Vagina (tissue), 2 donors: ENCODE results near the gene B4GALNT1. TPM values are rescaled to one million over a fixed set of nuclear protein-coding genes. Genes with fewer than 3 reads are reported as not detected.
A peak's percentile ranks its signal among the peaks of the same experiment; 100 is the strongest.
"Not testable (repeated sequence)": the region's sequence is repeated elsewhere in the genome, so short reads cannot be mapped to it uniquely, and the experiment has no call there.

Source experiments
- DNase-seq, 2 donors: peaks; one replicate each; pipeline ENCODE4 v3.0.0-alpha.2; 2017; ENCODE audit errors: extremely low spot score in 2 of 2
- H3K27ac ChIP-seq: fragments of 200-600 bp; sonication (generic); one replicate; pipeline ENCODE4 v1.5.1; 2019
- H3K27me3 ChIP-seq: fragments of 200-600 bp; sonication (generic); one replicate; pipeline ENCODE4 v1.5.1; 2019
- H3K36me3 ChIP-seq, 2 donors: fragments of 200-600 bp; sonication (generic); one replicate each; pipeline ENCODE4 v1.5.1; 2017 to 2019
- H3K4me1 ChIP-seq: fragments of 200-600 bp; sonication (generic); one replicate; pipeline ENCODE4 v1.5.1; 2019
- H3K4me3 ChIP-seq, 2 donors: fragments of 200-600 bp; sonication (generic); 1 replicate in 1 of 2; 2 replicates in 1 of 2; pipeline ENCODE4 v1.5.1; 2016 to 2019
- H3K9me3 ChIP-seq: fragments of 200-600 bp; sonication (generic); one replicate; pipeline ENCODE4 v1.5.1; 2019
- POLR2A ChIP-seq, 2 donors: fragments of 450-650 bp; IDR thresholded peaks; one replicate each; pipeline ENCODE4 v1.6.1; 2017; ENCODE audit warnings: antibody characterized with exemption in 2 of 2, mild to moderate bottlenecking in 2 of 2, moderate library complexity in 2 of 2
- POLR2AphosphoS5 ChIP-seq, 2 donors: sonication (generic); formaldehyde crosslinking; IDR thresholded peaks; one replicate each; pipeline ENCODE4 v1.9.0; 2017; ENCODE audit warnings: antibody characterized with exemption in 2 of 2, mild to moderate bottlenecking in 2 of 2, low read depth in 1 of 2; ENCODE audit not compliant: insufficient read depth in 1 of 2
- intact Hi-C: fragments of 100-400 bp; cut with DNase I; formaldehyde crosslinking; loops from one replicate; pipeline ENCODE4 v1.15.1; 2023
- total RNA-seq: library from RNA; depleted of rRNA; stranded (reverse); fragments of >200 nt; gene quantifications from one replicate; pipeline ENCODE4 v1.2.3, GENCODE V29; 2016
- TF ChIP-seq, protein P1 (sequence below), 3 experiments: fragments of 450-650 bp in 2 of 3; fragments of 200-600 bp in 1 of 3; sonication (generic) in 1 of 3; IDR thresholded peaks; one replicate each; pipeline ENCODE4 v1.5.1; 2017 to 2019; ENCODE audit warnings: antibody characterized with exemption in 3 of 3, mild to moderate bottlenecking in 2 of 3, moderate library complexity in 2 of 3

The B4GALNT1 gene
- total RNA-seq, 1 donor from 2014 or later, result 7.6 TPM

DNA sequence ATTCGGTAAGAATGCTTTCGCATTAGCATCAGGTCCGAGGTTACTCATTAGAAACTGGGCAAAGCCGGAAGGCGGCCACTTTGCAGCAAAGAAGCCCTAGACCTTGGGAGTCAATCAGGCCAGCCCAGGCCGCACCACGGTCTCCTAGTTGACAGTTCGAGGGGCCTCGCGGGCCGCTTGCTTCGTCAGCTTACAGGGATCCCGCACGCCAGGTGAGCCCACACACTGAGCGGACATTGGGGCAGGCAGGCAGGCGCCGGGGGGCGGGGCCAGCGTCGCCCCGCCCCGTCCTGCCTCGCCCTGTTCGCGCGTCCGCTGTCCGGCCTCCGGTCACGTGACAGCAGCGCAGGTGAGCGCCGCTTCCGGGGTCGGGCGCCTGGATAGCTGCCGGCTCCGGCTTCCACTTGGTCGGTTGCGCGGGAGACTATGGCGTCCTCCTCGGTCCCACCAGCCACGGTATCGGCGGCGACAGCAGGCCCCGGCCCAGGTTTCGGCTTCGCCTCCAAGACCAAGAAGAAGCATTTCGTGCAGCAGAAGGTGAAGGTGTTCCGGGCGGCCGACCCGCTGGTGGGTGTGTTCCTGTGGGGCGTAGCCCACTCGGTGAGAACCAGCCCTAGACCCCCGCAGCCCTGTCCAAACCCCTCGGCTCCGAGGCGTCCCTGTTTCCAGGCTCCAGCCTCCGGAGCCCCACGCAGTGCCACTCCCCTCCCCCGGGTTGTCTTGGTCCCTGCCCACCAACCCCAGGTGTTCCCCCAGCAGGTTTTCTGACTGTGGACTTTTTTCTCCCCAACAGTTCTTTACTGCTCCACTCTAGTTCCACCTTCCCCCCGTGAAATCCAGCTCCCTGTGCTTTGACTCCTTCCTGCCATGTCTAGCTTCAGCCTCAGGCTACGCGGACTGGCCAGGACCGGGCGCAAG, 41.9 kb downstream of the B4GALNT1 start, which contains the start of gene PIP4K2C:
Gene PIP4K2C, plus strand, starts transcription at position 329 of the 918 bp plus-strand sequence. Its CDS starts 98 bp downstream, at position 427.
- intact Hi-C loops, result no loop called here
- Histone ChIP-seq H3K9me3 (no peaks in the 10 kb centered on the region), H3K4me1 (peaks cover 27% of the 10 kb centered on the region), H3K27me3 (no peaks in the 10 kb centered on the region), H3K36me3 (peaks cover 0 to 6% of the 10 kb centered on the region in 2 donors), H3K4me3 (peak within 1 kb of the TSS; percentile 84 to 95), H3K27ac (peak within 1 kb of the TSS; percentile 78)
- TF ChIP-seq POLR2A (IDR thresholded peaks at IDR 0.05) (peak in 1 of 2 donors; percentile 35), POLR2AphosphoS5 (IDR thresholded peaks at IDR 0.05; ENCODE audit: insufficient read depth in 1 of 2, low read depth in 1 of 2) (peak in 1 of 2 donors; percentile 75)
- TF ChIP-seq, protein P1, sequence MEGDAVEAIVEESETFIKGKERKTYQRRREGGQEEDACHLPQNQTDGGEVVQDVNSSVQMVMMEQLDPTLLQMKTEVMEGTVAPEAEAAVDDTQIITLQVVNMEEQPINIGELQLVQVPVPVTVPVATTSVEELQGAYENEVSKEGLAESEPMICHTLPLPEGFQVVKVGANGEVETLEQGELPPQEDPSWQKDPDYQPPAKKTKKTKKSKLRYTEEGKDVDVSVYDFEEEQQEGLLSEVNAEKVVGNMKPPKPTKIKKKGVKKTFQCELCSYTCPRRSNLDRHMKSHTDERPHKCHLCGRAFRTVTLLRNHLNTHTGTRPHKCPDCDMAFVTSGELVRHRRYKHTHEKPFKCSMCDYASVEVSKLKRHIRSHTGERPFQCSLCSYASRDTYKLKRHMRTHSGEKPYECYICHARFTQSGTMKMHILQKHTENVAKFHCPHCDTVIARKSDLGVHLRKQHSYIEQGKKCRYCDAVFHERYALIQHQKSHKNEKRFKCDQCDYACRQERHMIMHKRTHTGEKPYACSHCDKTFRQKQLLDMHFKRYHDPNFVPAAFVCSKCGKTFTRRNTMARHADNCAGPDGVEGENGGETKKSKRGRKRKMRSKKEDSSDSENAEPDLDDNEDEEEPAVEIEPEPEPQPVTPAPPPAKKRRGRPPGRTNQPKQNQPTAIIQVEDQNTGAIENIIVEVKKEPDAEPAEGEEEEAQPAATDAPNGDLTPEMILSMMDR (IDR thresholded peaks at IDR 0.05), result no peak
- DNase-seq, result no peak

DNA sequence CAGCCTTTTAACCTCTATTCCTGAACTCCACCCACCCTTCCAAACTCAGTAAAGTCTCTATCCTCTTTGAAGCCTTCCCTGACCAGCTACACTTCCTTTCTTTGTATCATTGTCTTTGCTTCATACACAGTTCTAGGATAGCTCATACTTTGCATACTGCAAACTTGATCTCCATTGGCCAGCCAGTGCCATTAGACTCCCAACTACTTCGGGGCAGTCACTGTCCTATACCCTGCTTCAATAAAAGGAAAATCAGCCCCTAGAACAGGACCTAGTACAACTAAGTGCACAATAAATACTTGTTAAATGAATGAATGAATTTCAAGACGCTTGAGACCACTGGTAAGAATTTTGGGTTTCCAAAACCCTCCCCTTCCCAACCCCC, 42.5 kb downstream of the B4GALNT1 start:
- Histone ChIP-seq H3K27ac (peak overlapping the region; percentile 78), H3K27me3 (no peaks in the 10 kb centered on the region), H3K4me1 (peaks cover 27% of the 10 kb centered on the region), H3K36me3 (no peaks in the 10 kb centered on the region), H3K4me3 (peak overlapping the region; percentile 84 to 95), H3K9me3 (no peaks in the 10 kb centered on the region)
- TF ChIP-seq POLR2AphosphoS5 (IDR thresholded peaks at IDR 0.05; ENCODE audit: insufficient read depth in 1 of 2, low read depth in 1 of 2) (no peak), POLR2A (IDR thresholded peaks at IDR 0.05) (no peak)
- TF ChIP-seq, protein P1 (IDR thresholded peaks at IDR 0.05), result no peak
- DNase-seq, result no peak
- intact Hi-C loops, result no loop called here

GRCh38 chr12:57588951-57589610, 43.9 kb downstream of the B4GALNT1 start:
- H3K36me3 ChIP-seq, H3K4me3 ChIP-seq, H3K27ac ChIP-seq, H3K9me3 ChIP-seq, H3K27me3 ChIP-seq, intact Hi-C loops, DNase-seq: not testable (repeated sequence)
- peaks cover 27% of the 10 kb centered on the region for H3K4me1 ChIP-seq

DNA sequence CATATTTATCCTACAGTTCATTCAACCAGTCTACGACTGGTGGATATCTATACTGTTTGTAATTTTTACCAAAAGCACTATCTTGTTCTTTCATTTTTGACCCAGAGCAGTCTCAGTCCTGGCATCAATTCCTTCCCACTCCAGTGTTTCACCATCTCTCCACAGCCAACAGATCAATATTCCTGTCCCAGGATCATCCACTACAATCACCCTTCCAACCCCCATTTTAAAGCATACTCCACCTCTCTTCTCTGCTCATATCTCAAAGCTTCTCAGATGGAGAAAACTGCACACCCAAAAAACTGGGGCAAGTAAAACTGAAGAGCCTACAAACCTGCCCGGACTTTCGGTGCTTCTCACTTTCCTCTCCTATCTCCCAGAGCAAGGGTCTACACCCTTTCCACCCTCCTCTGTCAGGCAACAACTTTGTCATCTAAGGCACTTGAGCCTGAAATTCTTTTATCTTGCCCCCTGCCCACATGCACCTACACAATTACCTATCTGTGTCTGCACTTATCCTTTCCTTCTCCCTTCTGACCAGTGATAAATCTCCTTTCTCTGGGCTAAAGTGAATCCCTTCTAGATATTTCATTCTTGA, 46.1 kb downstream of the B4GALNT1 start:
- H3K27me3 ChIP-seq, result no peaks in the 10 kb centered on the region

DNA sequence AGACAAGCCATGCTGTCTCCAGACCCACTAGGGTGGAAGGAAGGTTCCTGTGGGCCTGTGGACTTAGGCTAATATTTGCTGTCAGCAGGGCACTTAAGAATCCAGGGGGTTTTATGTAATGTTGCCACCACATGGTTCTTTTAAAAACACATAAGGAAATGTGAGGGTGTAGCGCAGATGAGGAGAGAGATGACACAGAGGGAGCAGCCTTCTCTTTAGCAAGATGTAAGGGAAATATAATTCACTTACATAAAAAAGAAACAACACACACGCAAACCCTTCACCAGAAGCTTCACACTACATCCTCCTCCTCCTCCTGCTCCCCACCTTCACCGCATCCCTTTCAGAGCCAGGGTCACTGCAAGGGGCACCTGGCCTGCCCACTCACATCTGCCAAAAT, 46.9 kb downstream of the B4GALNT1 start:
- TF ChIP-seq, protein P1 (IDR thresholded peaks at IDR 0.05), result no peak
- no peak for TF ChIP-seq POLR2A (IDR thresholded peaks at IDR 0.05)
- no peak for TF ChIP-seq POLR2AphosphoS5 (IDR thresholded peaks at IDR 0.05; ENCODE audit: insufficient read depth in 1 of 2, low read depth in 1 of 2)
- Histone ChIP-seq H3K4me1 (peaks cover 8% of the 10 kb centered on the region), H3K4me3 (no peak overlapping the region), H3K27me3 (no peaks in the 10 kb centered on the region), H3K36me3 (no peaks in the 10 kb centered on the region), H3K9me3 (no peaks in the 10 kb centered on the region), H3K27ac (no peak overlapping the region)
- DNase-seq, result no peak
- intact Hi-C loops, result no loop called here

More for the DNA sequence above, 46.1 kb downstream of the B4GALNT1 start:
- TF ChIP-seq, protein P1 (IDR thresholded peaks at IDR 0.05), result no peak
- TF ChIP-seq POLR2A (IDR thresholded peaks at IDR 0.05) (no peak), POLR2AphosphoS5 (IDR thresholded peaks at IDR 0.05; ENCODE audit: insufficient read depth in 1 of 2, low read depth in 1 of 2) (no peak)
- H3K4me1 ChIP-seq, result peaks cover 14% of the 10 kb centered on the region
- intact Hi-C loops, result no loop called here
- H3K9me3 ChIP-seq, result no peaks in the 10 kb centered on the region
- H3K27ac ChIP-seq, result no peak overlapping the region
- H3K4me3 ChIP-seq, result no peak overlapping the region
- H3K36me3 ChIP-seq, result no peaks in the 10 kb centered on the region
- no peak for DNase-seq
